OCI-LY1 (cell line): ENCODE measurements around the gene MICU1.

ENCODE experiments used
- H2AFZ ChIP-seq: fragments of 200-600 bp; sonication (generic), shearing (Covaris generic); 2 replicates; pipeline ENCODE4 v1.6.0; 2014; ENCODE audit warnings: antibody characterized with exemption, mild to moderate bottlenecking, low read length
- H3F3A ChIP-seq: fragments of 200-600 bp; sonication (generic), shearing (Covaris generic); 2 replicates; pipeline ENCODE4 v1.6.0; 2014; ENCODE audit warnings: mild to moderate bottlenecking, antibody characterized with exemption, low read length, moderate library complexity; ENCODE audit not compliant: insufficient read depth
- H3K27ac ChIP-seq: fragments of 200-600 bp; sonication (generic); 2 replicates; pipeline ENCODE4 v1.5.1; 2014; ENCODE audit warnings: low read length, mixed run types, mild to moderate bottlenecking, low read depth; ENCODE audit not compliant: poor library complexity, severe bottlenecking
- H3K27me3 ChIP-seq: fragments of 200-600 bp; sonication (generic); 2 replicates; pipeline ENCODE4 v1.6.0; 2014; ENCODE audit warnings: antibody characterized with exemption, mild to moderate bottlenecking, low read length, moderate library complexity; ENCODE audit not compliant: insufficient read depth
- H3K36me3 ChIP-seq: fragments of 200-600 bp; sonication (generic); 2 replicates; pipeline ENCODE4 v1.6.1; 2014; ENCODE audit warnings: mild to moderate bottlenecking, antibody characterized with exemption, low read length, moderate library complexity, mixed read lengths; ENCODE audit not compliant: insufficient read depth
- H3K4me1 ChIP-seq: fragments of 200-600 bp; sonication (generic); 2 replicates; pipeline ENCODE4 v1.5.1; 2014; ENCODE audit warnings: mild to moderate bottlenecking, low read length, moderate library complexity; ENCODE audit not compliant: insufficient read depth, severe bottlenecking
- H3K4me2 ChIP-seq: fragments of 200-600 bp; sonication (generic), shearing (Covaris generic); 2 replicates; pipeline ENCODE4 v1.6.1; 2014; ENCODE audit warnings: low read length
- H3K4me3 ChIP-seq: fragments of 200-600 bp; sonication (generic); 2 replicates; pipeline ENCODE4 v1.5.1; 2014; ENCODE audit warnings: low read length, low read depth, mild to moderate bottlenecking, mixed read lengths; ENCODE audit not compliant: poor library complexity, severe bottlenecking
- H3K79me2 ChIP-seq: fragments of 200-600 bp; shearing (Covaris generic); 2 replicates; pipeline ENCODE4 v1.6.1; 2016; ENCODE audit warnings: mixed run types, low read length, mixed read lengths; ENCODE audit not compliant: insufficient read depth
- H3K9ac ChIP-seq: fragments of 200-600 bp; sonication (generic), shearing (Covaris generic); 2 replicates; pipeline ENCODE4 v1.6.1; 2014; ENCODE audit warnings: mild to moderate bottlenecking, low read length, mixed read lengths
- H3K9me2 ChIP-seq: fragments of 200-600 bp; sonication (generic), shearing (Covaris generic); 2 replicates; pipeline ENCODE4 v1.6.1; 2014; ENCODE audit warnings: low read depth, mild to moderate bottlenecking, low read length, mixed read lengths
- H3K9me3 ChIP-seq: fragments of 200-600 bp; shearing (Covaris generic); 2 replicates; pipeline ENCODE4 v1.6.1; 2014; ENCODE audit warnings: low read length, mixed read lengths
- H4K20me1 ChIP-seq: fragments of 200-600 bp; sonication (generic), shearing (Covaris generic); 2 replicates; pipeline ENCODE4 v1.6.0; 2016; ENCODE audit warnings: mild to moderate bottlenecking, low read length; ENCODE audit not compliant: insufficient read depth
- EZH2 ChIP-seq: fragments of 200-600 bp; sonication (generic), shearing (Covaris generic); IDR thresholded peaks from 2 replicates; pipeline ENCODE4 v1.8.0; 2017; ENCODE audit warnings: borderline replicate concordance, mixed run types, mild to moderate bottlenecking, antibody characterized with exemption, low read length, moderate library complexity, mixed read lengths
- TF ChIP-seq, protein P1 (sequence below): fragments of 200-600 bp; sonication (generic), shearing (Covaris generic); IDR thresholded peaks from 2 replicates; pipeline ENCODE4 v1.5.1; 2017; ENCODE audit warnings: mild to moderate bottlenecking, antibody characterized with exemption, low read length, moderate library complexity, mixed read lengths

The MICU1 gene

GRCh38 chr10:72642318-72642717 is 16.4 kb upstream of the MICU1 start:
- no peaks in the 10 kb centered on the region for H3K9me3 ChIP-seq
- H3K27me3 ChIP-seq, result no peaks in the 10 kb centered on the region
- H3K9me2 ChIP-seq, result no peaks in the 10 kb centered on the region
- H4K20me1 ChIP-seq, result no peaks in the 10 kb centered on the region
- no peaks in the 10 kb centered on the region for H3F3A ChIP-seq
- TF ChIP-seq, protein P1, sequence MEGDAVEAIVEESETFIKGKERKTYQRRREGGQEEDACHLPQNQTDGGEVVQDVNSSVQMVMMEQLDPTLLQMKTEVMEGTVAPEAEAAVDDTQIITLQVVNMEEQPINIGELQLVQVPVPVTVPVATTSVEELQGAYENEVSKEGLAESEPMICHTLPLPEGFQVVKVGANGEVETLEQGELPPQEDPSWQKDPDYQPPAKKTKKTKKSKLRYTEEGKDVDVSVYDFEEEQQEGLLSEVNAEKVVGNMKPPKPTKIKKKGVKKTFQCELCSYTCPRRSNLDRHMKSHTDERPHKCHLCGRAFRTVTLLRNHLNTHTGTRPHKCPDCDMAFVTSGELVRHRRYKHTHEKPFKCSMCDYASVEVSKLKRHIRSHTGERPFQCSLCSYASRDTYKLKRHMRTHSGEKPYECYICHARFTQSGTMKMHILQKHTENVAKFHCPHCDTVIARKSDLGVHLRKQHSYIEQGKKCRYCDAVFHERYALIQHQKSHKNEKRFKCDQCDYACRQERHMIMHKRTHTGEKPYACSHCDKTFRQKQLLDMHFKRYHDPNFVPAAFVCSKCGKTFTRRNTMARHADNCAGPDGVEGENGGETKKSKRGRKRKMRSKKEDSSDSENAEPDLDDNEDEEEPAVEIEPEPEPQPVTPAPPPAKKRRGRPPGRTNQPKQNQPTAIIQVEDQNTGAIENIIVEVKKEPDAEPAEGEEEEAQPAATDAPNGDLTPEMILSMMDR, result no peak
- no peak for TF ChIP-seq EZH2
- H3K4me1 ChIP-seq, result no peaks in the 10 kb centered on the region
- H3K4me3 ChIP-seq, result no peak overlapping the region
- H3K36me3 ChIP-seq, result no peaks in the 10 kb centered on the region
- no peak overlapping the region for H3K9ac ChIP-seq
- H3K79me2 ChIP-seq, result no peaks in the 10 kb centered on the region
- no peak overlapping the region for H2AFZ ChIP-seq
- no peak overlapping the region for H3K4me2 ChIP-seq
- H3K27ac ChIP-seq, result no peak overlapping the region

DNA sequence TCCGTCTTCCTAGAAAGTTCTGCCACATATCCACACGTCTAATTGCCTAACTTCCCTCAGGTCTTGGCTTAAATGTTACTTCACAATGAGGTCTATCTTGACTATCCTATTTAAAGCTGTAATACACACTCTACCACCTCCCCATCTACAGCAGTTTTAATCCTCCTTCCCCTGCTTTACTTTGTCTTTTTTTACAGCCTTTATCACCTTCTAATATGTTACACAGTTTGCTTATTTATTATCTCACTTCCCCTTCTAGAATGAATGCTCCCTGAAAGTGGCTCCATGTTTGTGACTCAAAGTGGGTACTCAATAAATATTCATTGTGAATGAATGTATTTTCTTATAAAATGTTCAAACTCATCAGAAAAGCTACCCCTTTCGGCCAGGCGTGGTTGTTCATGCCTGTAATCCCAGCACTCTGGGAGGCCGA is 13.6 kb upstream of the MICU1 start:
- Histone ChIP-seq H3K9me3 (no peaks in the 10 kb centered on the region), H2AFZ (no peak overlapping the region)

DNA sequence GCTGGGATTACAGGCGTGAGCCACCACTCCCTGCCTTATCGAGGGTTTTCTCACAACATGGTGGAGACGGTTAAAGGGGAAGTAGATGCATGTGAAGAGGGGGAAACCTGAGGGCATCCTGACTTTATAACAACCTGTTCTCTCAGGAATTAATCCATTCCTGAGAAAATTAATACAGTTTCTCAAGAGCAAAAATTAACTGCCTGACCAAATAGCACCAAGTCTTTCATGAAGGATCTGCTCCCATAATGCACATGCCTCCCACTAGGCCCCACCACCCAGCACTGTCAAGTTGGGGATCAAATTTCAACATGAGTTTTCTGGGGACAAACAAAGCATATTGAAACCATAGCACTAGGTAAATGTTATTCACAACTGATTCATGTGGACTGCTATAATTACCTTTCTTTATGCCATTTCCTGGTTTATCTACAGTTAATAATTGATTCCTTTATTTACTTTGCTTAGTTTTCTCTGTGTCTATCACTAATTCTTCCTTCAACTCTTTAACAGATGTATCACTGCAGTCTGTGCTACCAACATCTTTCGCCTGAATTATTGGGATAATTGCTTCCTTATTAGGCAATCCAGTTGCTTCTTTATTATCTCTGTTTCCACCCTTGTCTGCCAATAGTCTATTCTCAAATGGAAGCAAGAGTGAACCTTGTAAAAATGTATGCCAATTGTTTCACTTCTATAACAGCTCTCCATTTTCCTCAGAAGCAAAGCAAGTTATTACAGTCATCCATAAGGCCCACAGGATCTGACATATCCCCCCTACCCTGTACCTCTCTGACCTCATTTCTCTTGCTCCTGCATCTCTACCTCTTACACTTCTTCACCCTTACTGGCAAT is 12.9 kb upstream of the MICU1 start:
- no peaks in the 10 kb centered on the region for H3K27me3 ChIP-seq
- no peak overlapping the region for H3K27ac ChIP-seq
- H2AFZ ChIP-seq, result no peak overlapping the region
- no peak overlapping the region for H3K4me3 ChIP-seq
- no peaks in the 10 kb centered on the region for H3K79me2 ChIP-seq
- no peak overlapping the region for H3K9ac ChIP-seq
- H3K36me3 ChIP-seq, result no peaks in the 10 kb centered on the region
- H3F3A ChIP-seq, result no peaks in the 10 kb centered on the region
- no peak overlapping the region for H3K4me2 ChIP-seq
- no peaks in the 10 kb centered on the region for H3K9me2 ChIP-seq
- no peaks in the 10 kb centered on the region for H3K9me3 ChIP-seq
- H3K4me1 ChIP-seq, result no peaks in the 10 kb centered on the region
- TF ChIP-seq, protein P1, result no peak
- no peak for TF ChIP-seq EZH2
- no peaks in the 10 kb centered on the region for H4K20me1 ChIP-seq

More for the DNA sequence above, 13.6 kb upstream of the MICU1 start:
- H3K4me3 ChIP-seq, result no peak overlapping the region
- H3K36me3 ChIP-seq, result no peaks in the 10 kb centered on the region
- H3F3A ChIP-seq, result no peaks in the 10 kb centered on the region
- no peaks in the 10 kb centered on the region for H3K4me1 ChIP-seq
- TF ChIP-seq, protein P1, result no peak
- TF ChIP-seq EZH2, result no peak
- H3K9me2 ChIP-seq, result no peaks in the 10 kb centered on the region
- no peaks in the 10 kb centered on the region for H4K20me1 ChIP-seq
- no peak overlapping the region for H3K9ac ChIP-seq
- H3K79me2 ChIP-seq, result no peaks in the 10 kb centered on the region
- no peak overlapping the region for H3K27ac ChIP-seq
- no peaks in the 10 kb centered on the region for H3K27me3 ChIP-seq
- H3K4me2 ChIP-seq, result no peak overlapping the region
